Caco-2 (cell line): ENCODE results near the gene CARD16. TPM values are rescaled to one million over a fixed set of nuclear protein-coding genes. Genes with fewer than 3 reads are reported as not detected.

Source experiments
- BruUV-seq: library from RNA; stranded (reverse); fragments of 400-500 nt; replicated peaks from 2 replicates; lab custom pipeline; 2021; lab: Mats Ljungman, UMichigan
- CTCF ChIA-PET: fragments of 300-600 bp; sonication (Branson Sonifier 250); formaldehyde crosslinking; loops from one replicate; lab custom pipeline; 2022; ENCODE audit warnings: antibody characterized with exemption; lab: Charles Lee
- POLR2A ChIA-PET: fragments of 300-600 bp; sonication (Branson Sonifier 250); formaldehyde crosslinking; loops from one replicate; lab custom pipeline; 2022; ENCODE audit warnings: antibody characterized with exemption; lab: Charles Lee
- DNase-seq, 2 experiments: peaks; one replicate each; pipeline versions ENCODE4 v3.0.0 to v3.0.0-alpha.2; 2020 to 2022
- H3K27me3 ChIP-seq: replicated peaks from 2 replicates; pipeline ENCODE4 v1.6.0; 2011; ENCODE audit warnings: low read length; ENCODE audit not compliant: control insufficient read depth, insufficient read depth
- H3K36me3 ChIP-seq: 2 replicates; pipeline ENCODE4 v1.5.1; 2011; ENCODE audit warnings: low read length; ENCODE audit not compliant: control insufficient read depth, insufficient read depth
- H3K4me1 ChIP-seq: fragments of 250-450 bp; sonication (Bioruptor Pico); 2 replicates; pipeline ENCODE4 v1.5.1; 2020; ENCODE audit warnings: mild to moderate bottlenecking
- H3K4me3 ChIP-seq: 2 replicates; pipeline ENCODE4 v1.5.1; 2011; ENCODE audit warnings: low read depth, mild to moderate bottlenecking, control low read depth, low read length
- H3K9me3 ChIP-seq: fragments of 250-450 bp; sonication (Bioruptor Pico); 2 replicates; pipeline ENCODE4 v1.5.1; 2020; ENCODE audit warnings: mild to moderate bottlenecking, moderate library complexity
- H3K27ac Mint-ChIP-seq: one replicate; pipeline ENCODE4 v1.8.0; 2022; ENCODE audit warnings: mixed read lengths; ENCODE audit not compliant: unreplicated experiment
- H3K27me3 Mint-ChIP-seq: one replicate; pipeline ENCODE4 v1.8.0; 2022; ENCODE audit warnings: mixed read lengths; ENCODE audit not compliant: insufficient read depth, unreplicated experiment
- H3K36me3 Mint-ChIP-seq: one replicate; pipeline ENCODE4 v1.8.0; 2022; ENCODE audit warnings: mild to moderate bottlenecking, mixed read lengths; ENCODE audit not compliant: insufficient read depth, unreplicated experiment
- H3K4me1 Mint-ChIP-seq: one replicate; pipeline ENCODE4 v1.8.0; 2022; ENCODE audit warnings: low read depth, mixed read lengths; ENCODE audit not compliant: unreplicated experiment
- H3K4me3 Mint-ChIP-seq: one replicate; pipeline ENCODE4 v1.8.0; 2022; ENCODE audit warnings: mild to moderate bottlenecking, moderate library complexity, mixed read lengths; ENCODE audit not compliant: unreplicated experiment
- H3K9me3 Mint-ChIP-seq: one replicate; pipeline ENCODE4 v1.8.0; 2022; ENCODE audit warnings: mixed read lengths; ENCODE audit not compliant: unreplicated experiment
- intact Hi-C: fragments of 100-400 bp; cut with micrococcal nuclease; formaldehyde crosslinking; loops from one replicate; pipeline ENCODE4 v1.10.0; 2022; ENCODE audit not compliant: unreplicated experiment
- total RNA-seq: library from RNA; stranded (reverse); gene quantifications from 2 replicates; pipeline ENCODE4 v1.2.3, GENCODE V29; 2022
- TF ChIP-seq, protein P1 (sequence below), 2 experiments: fragments of 200-600 bp in 1 of 2; IDR thresholded peaks; 1 replicate in 1 of 2; 2 replicates in 1 of 2; pipeline versions ENCODE4 v1.5.1 to v1.8.0; 2011 to 2022; ENCODE audit warnings: antibody characterized with exemption in 1 of 2, control low read depth in 1 of 2, inconsistent platforms in 1 of 2, low read depth in 1 of 2, low read length in 1 of 2, mild to moderate bottlenecking in 1 of 2, moderate library complexity in 1 of 2; ENCODE audit not compliant: insufficient read depth in 1 of 2, severe bottlenecking in 1 of 2, unreplicated experiment in 1 of 2

Gene CARD16
- total RNA-seq, 1 experiment from 2014 or later = 1.5 TPM

- H3K27me3 ChIP-seq = no peaks in the 10 kb centered on the region
- no peaks in the 10 kb centered on the region for H3K4me1 ChIP-seq
- TF ChIP-seq, protein P1, sequence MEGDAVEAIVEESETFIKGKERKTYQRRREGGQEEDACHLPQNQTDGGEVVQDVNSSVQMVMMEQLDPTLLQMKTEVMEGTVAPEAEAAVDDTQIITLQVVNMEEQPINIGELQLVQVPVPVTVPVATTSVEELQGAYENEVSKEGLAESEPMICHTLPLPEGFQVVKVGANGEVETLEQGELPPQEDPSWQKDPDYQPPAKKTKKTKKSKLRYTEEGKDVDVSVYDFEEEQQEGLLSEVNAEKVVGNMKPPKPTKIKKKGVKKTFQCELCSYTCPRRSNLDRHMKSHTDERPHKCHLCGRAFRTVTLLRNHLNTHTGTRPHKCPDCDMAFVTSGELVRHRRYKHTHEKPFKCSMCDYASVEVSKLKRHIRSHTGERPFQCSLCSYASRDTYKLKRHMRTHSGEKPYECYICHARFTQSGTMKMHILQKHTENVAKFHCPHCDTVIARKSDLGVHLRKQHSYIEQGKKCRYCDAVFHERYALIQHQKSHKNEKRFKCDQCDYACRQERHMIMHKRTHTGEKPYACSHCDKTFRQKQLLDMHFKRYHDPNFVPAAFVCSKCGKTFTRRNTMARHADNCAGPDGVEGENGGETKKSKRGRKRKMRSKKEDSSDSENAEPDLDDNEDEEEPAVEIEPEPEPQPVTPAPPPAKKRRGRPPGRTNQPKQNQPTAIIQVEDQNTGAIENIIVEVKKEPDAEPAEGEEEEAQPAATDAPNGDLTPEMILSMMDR (IDR thresholded peaks at IDR 0.05; ENCODE audit: insufficient read depth in 1 of 2, low read depth in 1 of 2, low read length in 1 of 2, severe bottlenecking in 1 of 2, unreplicated experiment in 1 of 2) = no peak
- ChIA-PET POLR2A (no interaction called here), CTCF (no interaction called here)
- H3K36me3 Mint-ChIP-seq = no peaks in the 10 kb centered on the region
- H3K4me3 Mint-ChIP-seq = no peak overlapping the region
- BruUV-seq = no TSS peak
- no peaks in the 10 kb centered on the region for H3K9me3 ChIP-seq
- no peaks in the 10 kb centered on the region for H3K27me3 Mint-ChIP-seq
- no peak overlapping the region for H3K4me3 ChIP-seq
- no peak for DNase-seq
- no peaks in the 10 kb centered on the region for H3K36me3 ChIP-seq
- peaks cover 32% of the 10 kb centered on the region for H3K9me3 Mint-ChIP-seq
- H3K4me1 Mint-ChIP-seq = peaks cover 11% of the 10 kb centered on the region
- H3K27ac Mint-ChIP-seq = no peak overlapping the region
- intact Hi-C loops = no loop called here
Observed at GRCh38 chr11:104992781-104993180, 52.4 kb downstream of the CARD16 start.

GRCh38 chr11:104991994-104992393 is 53.1 kb downstream of the CARD16 start:
- no peaks in the 10 kb centered on the region for H3K36me3 ChIP-seq
- Mint-ChIP-seq H3K27me3 (no peaks in the 10 kb centered on the region), H3K27ac (no peak overlapping the region), H3K4me3 (no peak overlapping the region), H3K36me3 (no peaks in the 10 kb centered on the region), H3K4me1 (peaks cover 11% of the 10 kb centered on the region), H3K9me3 (peaks cover 40% of the 10 kb centered on the region)
- no peaks in the 10 kb centered on the region for H3K27me3 ChIP-seq
- CTCF ChIA-PET = interaction anchor here (0.5 kb wide), 1 partner anchor 18 kb away, joined by 3 read pairs; no protein-coding TSS in a partner anchor
- H3K9me3 ChIP-seq = no peaks in the 10 kb centered on the region; the same call in 1 of the 2 replicates
- no peak for DNase-seq
- no peaks in the 10 kb centered on the region for H3K4me1 ChIP-seq
- no peak overlapping the region for H3K4me3 ChIP-seq
- intact Hi-C loops = no loop called here
- no TSS peak for BruUV-seq
- POLR2A ChIA-PET = no interaction called here
- TF ChIP-seq, protein P1 (IDR thresholded peaks at IDR 0.05; ENCODE audit: insufficient read depth in 1 of 2, low read depth in 1 of 2, low read length in 1 of 2, severe bottlenecking in 1 of 2, unreplicated experiment in 1 of 2) = no peak

Other genes starting within 250 kb of the CARD16 start
- gene CASP12, start 146.9 kb downstream of the CARD16 start, total RNA-seq = not detected in 2 replicates
- gene CASP4, start 76.8 kb downstream of the CARD16 start, total RNA-seq = 41.7 and 42.0 TPM in 2 replicates
- gene CASP5, start 22.2 kb downstream of the CARD16 start, total RNA-seq = 1.4 and 1.5 TPM in 2 replicates
- 0.86 and 1.4 TPM in 2 replicates for gene CASP1, start 10.2 kb downstream of the CARD16 start, total RNA-seq
- not detected in 2 replicates for gene CARD18, start 94.4 kb upstream of the CARD16 start, total RNA-seq